IMR-90 (cell line): ENCODE data around the gene AKR1E2.

Experiments used
- CEBPB ChIP-seq: IDR thresholded peaks from 2 replicates; pipeline ENCODE4 v1.6.1; 2012; ENCODE audit warnings: low read depth, low read length, improper control_type of control experiment
- CHD1 ChIP-seq: IDR thresholded peaks from 2 replicates; pipeline ENCODE4 v1.6.1; 2012; ENCODE audit warnings: low read depth, low read length, improper control_type of control experiment
- CTCF ChIP-seq: conservative IDR thresholded peaks from 2 replicates; pipeline ENCODE4 v1.5.1; 2012; ENCODE audit warnings: mild to moderate bottlenecking, low read depth, low read length, improper control_type of control experiment
- ELK1 ChIP-seq: fragments of 150-350 bp; IDR thresholded peaks from 2 replicates; pipeline ENCODE4 v1.6.1; 2016; ENCODE audit warnings: low read depth, mild to moderate bottlenecking, low read length, moderate library complexity, borderline replicate concordance
- FOS ChIP-seq: fragments of 150-350 bp; IDR thresholded peaks from 2 replicates; pipeline ENCODE4 v1.6.1; 2016; ENCODE audit warnings: low read depth, low read length
- MAFK ChIP-seq: IDR thresholded peaks from 2 replicates; pipeline ENCODE4 v1.6.1; 2012; ENCODE audit warnings: low read depth, low read length, improper control_type of control experiment
- MXI1 ChIP-seq: IDR thresholded peaks from 2 replicates; pipeline ENCODE4 v1.6.1; 2012; ENCODE audit warnings: low read depth, mild to moderate bottlenecking, low read length, moderate library complexity, borderline replicate concordance
- POLR2A ChIP-seq: IDR thresholded peaks from 2 replicates; pipeline ENCODE4 v1.6.1; 2012; ENCODE audit warnings: mild to moderate bottlenecking, low read depth, low read length
- RAD21 ChIP-seq: IDR thresholded peaks from 2 replicates; pipeline ENCODE4 v1.6.1; 2012; ENCODE audit warnings: low read length, improper control_type of control experiment
- RFX5 ChIP-seq: IDR thresholded peaks from 2 replicates; pipeline ENCODE4 v1.8.0; 2012; ENCODE audit warnings: low read depth, mild to moderate bottlenecking, low read length, moderate library complexity

GRCh38 chr10:4786043-4786839 is 39.8 kb upstream of the AKR1E2 start:
- TF ChIP-seq CTCF, result no peak
- no peak for TF ChIP-seq FOS
- no peak for TF ChIP-seq CHD1
- no peak for TF ChIP-seq RAD21
- no peak for TF ChIP-seq POLR2A
- no peak for TF ChIP-seq CEBPB
- TF ChIP-seq MXI1, result no peak
- TF ChIP-seq MAFK, result no peak
- no peak for TF ChIP-seq ELK1
- TF ChIP-seq RFX5, result no peak
